CD4-positive, alpha-beta T cell treated with Interleukin-1 beta for 1 hour (primary cell): ENCODE measurements around the gene SORL1.
A peak's percentile ranks its signal among the peaks of the same experiment; 100 is the strongest.
"Not testable (repeated sequence)": the region's sequence is repeated elsewhere in the genome, so short reads cannot be mapped to it uniquely, and the experiment has no call there.

ENCODE experiments used
- DNase-seq, 2 donors: peaks; one replicate each; pipeline ENCODE4 v3.0.0-alpha.2; 2020 to 2022

Gene SORL1

DNA sequence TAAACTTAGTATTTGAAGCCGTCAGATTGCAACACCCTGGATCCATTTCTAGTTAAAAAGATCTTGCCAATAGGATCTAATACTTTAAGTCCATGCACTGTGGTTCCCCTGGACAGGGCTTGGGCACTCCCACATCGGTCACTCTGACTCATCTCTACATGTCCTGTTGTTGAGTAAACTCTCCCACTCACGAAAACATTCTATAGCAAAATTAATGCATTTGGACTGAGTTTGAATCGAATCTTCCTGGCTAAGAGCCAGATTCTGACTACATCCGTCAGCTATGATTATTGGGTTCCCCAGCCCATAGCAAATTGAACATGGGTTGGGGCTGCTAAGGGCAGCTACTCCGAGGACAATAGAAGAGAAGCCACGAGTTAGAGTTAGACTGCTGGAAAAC, 182.8 kb downstream of the SORL1 start:
- no peak for DNase-seq

DNA sequence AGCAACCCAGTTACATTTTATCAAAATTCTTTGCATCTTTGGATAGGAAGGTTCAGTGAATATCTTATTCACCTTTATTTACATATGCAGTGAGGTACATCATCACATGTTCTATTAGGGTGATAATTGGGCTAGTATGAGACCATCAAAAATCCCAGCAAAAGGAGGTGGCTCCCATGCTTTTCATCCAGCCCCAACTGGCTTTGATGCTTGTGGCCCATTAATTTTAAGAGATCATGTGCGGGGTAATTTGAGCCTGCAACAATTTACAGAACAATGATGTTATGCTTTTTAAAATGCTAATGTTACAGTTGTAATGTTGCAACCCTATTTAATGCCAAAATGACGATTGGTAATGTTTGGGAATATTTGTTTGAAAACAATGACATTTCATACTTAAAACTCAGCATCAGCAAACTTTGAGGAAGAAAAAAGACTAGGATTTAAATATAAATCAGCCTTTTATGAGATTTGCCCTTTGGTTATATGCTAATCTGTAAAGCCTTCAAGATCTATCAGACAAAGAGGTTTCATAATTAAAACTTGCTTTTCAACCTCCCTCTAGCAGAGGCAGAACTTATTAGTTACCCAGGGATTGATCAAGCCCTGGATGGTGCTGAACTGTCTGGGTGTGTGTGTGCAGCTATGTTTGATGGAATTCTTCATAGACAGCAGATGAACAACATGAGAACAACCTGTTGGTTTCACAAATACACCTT, 184.1 kb downstream of the SORL1 start:
- DNase-seq = no peak

DNA sequence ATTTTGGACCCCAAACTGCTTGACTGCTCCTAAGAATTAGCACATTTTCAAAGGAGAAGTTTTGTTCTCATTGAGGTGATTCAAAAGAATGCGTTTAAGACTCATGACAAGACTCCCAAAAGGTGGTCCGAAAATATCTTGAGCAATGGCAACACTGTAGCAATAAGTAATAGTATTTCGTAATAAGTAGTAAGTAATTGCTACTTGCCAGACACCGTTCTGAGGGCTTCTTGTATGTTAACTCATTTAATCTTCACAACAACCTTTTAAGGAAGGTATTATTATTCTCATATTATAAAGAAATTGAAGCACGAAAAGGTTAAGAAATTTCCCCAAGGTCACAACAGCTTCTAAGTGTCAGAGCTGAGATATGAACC, 184.7 kb downstream of the SORL1 start:
- DNase-seq = no peak

DNA sequence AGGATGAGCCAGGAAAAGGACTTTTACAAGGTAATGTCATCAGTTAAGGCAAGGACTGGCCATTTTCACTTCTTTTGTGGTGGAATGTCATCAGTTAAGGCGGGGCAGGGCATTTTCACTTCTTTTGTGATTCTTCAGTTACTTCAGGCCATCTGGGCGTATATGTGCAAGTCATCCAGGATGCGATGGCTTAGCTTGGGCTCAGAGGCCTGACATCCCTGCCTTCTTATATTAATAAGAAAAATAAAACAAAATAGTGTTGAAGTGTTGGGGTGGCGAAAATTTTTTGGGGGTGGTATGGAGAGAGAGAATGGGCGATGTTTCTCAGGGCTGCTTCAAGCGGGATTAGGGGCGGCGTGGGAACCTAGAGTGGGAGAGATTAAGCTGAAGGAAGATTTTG, 185.5 kb downstream of the SORL1 start:
- DNase-seq = not testable (repeated sequence)

DNA sequence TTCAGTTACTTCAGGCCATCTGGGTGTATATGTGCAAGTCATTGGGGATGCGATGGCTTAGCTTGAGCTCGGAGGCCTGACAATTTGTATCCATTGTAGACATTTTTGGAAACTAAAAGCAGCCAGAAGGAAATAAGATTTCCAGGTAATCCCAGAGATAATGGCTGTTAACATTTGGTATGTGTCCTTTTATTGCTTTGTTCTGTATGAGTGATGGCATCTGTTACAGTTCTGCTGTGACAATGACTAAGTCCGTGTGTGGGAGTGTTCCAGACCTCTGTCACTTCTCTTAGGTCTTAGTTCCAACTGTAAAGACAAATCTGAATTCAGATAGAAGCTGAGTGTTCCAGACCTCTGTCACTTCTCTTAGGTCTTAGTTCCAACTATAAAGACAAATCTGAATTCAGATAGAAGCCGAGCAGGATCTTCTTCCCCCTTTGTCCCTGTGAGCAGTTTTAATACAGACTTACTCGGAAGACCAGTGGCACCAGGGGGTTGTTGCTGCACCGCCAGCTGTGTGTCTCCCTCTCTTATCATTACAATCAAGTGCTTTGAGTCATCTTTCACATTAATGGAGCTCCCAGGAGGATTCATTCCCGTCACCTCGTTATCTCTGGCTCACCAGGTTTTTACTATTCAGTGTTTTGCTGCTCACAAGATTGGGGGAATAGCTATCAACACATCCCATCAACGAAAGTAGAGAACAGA, 191.5 kb downstream of the SORL1 start:
- DNase-seq = no peak

DNA sequence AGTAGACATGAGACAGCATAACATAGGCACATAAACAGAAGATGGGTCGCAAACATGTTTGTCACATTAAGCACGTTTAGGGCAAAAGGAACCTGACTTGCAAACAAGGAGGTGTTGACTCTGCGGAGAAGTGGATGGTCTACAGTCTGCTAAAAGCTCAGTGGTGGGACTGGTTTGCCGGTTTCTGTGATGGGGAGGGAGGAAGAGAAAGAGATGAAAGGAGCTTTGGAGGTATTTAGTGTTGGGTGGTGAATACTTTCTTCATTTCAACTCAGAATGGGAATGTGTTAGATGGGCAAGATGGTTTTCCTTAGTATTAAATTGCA, 192.0 kb downstream of the SORL1 start:
- no peak for DNase-seq

DNA sequence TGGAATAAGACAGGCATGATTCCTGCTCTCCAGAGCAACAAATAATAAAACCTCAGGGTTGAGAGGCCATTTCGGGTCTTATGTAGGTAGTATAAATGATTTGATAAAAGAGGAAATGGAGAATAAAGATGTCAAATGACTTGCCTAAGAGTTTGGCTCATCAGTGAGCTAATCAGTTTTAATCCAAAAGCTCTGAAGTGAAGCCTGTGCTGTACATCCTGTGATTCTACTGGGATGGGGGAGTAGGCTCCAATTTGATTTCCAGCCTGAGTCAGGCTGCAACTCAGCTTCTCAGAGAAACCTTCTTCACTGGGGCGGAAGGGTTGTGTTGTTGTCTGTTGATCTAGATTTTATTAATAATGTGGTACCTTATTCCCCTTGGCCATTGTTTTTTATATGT, 192.9 kb downstream of the SORL1 start:
- no peak for DNase-seq

DNA sequence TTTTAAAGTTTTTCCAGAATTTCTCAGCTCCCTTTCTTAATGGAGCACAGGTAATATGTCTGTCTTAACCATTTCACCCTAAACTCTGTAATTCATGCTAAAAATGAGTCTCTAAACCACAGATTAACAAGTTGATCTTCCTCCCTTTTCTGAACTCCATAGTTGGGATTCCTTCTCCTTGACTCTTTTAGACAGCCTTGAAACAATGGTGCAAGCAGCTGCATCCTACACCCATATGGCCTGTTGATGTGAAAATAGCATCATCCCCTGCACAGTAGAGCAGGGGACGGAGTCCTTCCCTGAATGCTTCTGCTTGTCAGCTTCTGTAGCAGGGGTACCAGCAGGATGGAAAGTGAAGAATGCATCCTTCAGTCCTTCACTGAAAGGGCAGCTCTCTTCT, 193.5 kb downstream of the SORL1 start:
- no peak for DNase-seq

DNA sequence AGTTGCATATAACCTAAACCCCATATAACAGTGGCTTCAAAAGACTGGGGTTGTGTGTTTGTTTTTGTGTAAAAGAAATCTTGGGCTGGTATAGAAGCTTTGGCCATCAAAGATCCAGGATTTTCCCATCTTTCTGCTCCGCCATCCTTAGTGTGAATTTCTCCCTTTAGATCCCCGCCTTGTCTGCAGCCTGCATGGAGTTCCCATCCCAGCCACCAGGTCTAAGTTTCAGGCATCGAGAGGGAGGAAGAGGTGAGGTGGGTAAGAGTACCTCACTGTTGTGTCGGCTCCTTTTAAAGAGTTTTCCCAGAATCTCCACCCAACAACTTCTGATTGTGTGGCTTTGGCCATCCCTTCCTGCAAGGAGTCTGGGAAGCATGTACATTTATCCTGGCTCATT, 196.2 kb downstream of the SORL1 start:
- DNase-seq = no peak

DNA sequence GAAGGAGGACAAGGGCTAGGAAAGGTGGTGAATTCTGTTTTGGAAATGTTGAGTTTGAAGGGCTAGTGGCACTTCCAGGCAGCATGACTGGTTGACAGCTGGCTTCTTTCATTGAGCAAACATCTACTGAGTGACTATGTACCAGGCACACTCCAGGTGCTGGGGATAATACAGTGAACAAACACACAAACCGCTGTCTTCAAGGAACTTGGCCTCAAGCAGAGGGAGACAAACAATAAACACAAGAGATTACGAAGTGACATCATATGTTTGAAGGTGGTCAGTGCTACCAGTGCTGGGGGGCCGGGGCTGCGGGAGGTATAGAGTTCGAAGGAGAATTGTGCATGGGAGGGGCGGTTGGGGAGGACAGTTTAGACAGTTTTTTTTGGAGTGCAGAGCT, 197.7 kb downstream of the SORL1 start:
- no peak for DNase-seq

DNA sequence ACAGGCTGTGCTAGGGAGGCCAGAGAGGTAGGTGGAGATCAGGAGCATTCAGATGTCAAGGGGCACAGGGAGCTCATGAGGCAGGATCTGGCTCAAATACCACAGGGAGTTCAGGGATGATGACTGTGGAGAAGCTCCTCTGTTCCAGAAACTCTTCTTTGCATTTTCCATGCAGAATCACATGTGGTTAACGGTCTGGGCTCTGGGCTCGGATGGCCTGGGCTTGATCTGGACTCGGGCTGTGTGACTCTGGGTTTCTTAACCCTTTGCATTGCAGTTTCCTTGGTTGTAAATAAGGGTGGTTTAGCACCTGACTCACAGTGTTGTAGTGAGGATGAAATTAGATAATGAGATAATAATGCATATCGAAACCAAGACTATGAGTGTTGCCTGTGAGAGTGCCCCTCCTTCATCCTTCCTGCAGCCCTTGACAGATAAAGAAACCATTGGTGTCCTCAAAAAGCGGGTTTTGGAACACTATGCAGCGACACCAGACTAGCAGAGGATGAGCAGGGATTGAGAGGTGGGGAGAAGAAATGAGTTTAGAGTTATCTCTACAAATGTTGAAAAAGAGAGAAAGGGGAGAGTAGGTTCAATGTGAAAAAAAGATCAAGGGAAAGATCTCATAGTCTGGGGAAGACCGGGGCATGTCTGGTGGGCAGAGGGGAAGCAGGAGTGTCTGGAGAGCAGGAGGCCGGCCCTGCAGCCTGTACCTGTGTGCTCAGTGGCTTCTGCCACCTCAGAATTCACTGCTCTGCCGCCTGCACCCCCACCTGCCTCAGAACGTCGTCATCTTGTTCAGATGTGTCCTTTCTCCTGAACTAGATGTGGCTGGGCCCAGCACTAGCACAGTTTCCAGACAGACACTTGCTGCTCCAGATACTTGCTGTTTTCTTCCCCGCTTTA, 198.5 kb downstream of the SORL1 start:
- DNase-seq = peak in 1 of 2 donors; percentile 20

DNA sequence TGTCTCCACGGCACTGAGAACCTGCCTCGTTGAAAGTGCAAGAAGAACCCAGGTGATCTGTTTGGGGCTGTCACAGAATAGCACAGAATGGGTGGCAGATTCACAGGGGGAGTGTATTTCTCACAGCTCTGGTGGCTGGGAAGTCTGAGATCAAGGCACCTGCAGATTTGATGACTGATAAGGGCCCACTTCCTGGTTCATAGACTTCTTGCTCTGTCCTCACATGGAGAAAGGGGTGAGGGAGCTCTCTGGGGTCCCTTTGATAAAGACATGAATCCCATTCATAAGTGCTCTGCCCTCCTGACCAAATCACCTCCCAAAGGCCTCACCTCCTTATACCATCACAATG, 199.1 kb downstream of the SORL1 start:
- DNase-seq = peak in 1 of 2 donors; percentile 15

DNA sequence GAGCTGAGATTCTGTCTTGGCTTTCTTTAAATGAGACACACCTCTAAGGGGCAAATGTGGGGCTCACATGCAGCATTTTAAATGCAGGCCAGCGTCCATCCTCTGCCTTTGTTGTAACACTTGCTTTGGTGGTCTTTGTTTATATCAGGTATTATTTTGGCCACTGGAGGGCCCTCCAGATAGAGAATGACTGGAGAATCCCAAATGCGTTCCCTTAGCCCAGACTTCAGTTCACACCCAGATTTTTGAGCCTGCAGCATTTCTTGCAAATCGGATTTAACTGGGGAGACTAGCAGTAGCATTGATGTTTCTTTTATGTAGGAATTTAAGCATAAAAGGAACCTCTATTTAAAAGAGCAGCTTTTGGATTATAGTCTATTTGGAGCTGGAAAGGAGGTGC, 200.9 kb downstream of the SORL1 start:
- no peak for DNase-seq

DNA sequence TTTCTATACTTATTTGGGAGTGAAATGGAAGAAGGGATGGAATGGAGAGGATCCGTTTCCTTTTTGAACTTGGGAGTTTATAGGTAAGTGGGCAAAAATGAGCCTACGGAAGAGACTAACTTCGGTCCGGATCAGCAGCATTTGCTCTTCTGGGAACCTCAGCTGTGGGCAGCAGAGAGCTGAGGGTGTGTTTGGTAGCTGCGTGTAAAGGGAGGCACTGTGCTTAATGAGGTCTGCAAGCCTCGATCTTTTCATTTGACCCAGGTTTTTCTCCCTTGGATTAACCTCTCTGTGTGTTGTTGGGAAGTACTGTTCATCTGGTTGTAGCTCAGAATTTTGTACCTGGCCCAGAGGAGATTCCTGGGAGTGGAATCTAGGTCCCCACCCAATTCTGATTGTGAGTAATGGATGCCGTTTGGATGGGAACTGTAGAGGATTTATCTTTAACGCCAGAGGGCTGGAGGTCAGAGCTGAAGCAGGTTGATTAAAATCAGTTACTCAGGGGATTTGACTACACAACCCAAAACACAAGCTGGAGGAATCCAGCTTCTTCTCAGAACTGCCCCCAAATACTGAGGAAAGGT, 202.2 kb downstream of the SORL1 start:
- no peak for DNase-seq

DNA sequence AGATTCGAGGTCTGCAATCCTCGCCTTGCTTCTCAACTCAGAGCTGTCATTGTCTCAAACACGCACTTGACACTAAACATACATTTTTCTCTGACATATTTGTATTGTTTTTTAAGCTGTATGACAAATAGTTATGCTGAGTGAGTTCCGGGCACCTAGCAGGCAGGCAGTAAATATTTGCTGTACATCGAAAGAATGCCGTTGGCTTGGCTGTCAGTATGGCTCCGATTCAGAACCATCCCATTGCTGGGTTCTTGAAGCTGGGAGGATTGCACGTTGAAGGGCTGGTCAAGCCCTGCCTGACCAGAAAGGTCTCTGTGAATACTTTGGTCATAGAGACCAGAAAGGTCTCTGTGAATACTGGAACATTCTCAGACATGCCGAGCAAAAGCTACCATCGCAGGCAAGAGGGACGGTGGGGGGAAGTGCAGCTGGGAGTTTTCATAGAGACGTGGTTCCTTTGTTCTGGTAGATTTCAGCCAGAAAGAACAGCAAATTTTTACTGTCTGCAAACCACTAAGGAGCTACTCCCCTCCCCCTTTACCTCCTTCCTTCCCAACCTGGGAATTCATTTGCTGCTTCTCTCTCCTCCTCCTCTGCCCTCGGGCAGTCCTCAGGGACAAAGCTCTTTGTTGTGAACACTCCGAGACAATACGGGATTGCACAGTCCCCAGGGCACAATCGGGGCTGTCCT, 202.9 kb downstream of the SORL1 start:
- no peak for DNase-seq

DNA sequence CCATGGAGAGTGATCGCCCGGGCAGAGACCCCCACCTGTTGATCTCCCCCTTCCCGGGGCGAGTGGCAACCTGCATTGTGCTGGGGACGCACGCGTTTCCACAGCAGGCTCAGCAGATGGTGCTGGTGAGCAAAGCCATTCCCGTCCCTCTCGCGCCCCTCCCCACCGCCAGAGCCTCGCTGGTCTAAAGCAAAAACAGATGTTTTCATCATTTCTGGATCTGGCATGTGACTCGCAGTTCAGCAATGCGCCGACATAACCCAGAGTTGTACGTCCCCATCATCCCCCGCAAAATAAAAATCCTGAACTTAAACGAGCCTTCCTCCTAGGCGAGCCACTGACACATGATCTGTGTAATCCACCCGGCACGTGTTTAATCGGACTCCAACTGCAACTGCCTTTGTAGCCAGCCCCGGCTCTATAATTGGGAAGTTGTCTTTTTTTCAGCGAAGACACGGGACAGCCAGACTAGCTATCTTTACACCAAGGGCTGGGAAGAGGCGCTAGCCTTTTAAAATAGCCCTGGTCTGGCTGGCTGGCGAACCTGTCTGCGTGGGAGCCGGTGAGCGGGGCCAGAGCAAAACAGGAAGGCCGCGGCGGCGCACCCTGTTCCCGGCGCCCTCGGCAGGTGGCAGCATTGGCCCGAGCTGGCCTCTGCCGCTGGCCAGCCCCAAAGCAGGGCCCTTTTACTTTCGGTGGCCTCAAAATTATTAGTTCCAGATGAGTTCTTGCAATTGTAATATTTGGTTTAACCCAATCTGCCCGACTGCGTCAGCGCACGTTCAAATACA, 203.6 kb downstream of the SORL1 start:
- peak; percentile 51 to 62 for DNase-seq

DNA sequence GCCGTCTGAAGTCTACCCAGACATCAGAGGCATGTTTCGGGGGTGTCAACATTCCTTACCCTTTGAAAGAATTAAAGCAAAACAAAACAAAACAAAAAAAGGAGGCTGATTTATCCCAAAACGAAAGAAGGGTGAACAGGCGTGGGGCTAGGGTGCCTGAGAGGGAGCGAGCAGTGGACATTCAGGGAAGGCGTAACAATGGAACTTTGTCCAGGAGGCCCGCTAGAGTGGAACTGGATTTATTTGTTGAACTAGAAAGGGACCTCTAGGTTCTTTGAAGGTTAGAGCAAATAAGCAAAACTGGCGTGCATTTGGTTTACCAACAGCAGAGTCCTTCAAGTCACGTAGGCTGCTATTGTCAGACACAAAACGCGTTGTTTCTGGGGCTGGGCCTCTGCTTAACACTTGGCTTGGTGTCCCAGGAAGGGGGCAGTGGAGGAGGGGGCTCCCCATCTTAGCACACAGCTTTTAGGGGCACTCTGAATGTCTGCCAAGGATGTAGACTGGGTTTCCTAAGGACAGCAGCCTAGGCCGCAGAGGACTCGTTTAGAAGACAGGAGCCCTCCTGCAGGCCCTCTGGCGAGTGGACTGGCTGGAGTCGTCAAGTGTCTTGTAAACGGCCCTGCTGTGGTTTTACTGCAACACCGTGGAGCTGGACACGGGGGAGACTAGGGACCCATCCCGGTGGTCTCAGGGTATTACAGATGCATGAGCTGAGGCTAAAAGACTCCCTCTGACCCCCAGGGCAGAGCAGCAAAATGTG, 204.4 kb downstream of the SORL1 start:
- no peak for DNase-seq

DNA sequence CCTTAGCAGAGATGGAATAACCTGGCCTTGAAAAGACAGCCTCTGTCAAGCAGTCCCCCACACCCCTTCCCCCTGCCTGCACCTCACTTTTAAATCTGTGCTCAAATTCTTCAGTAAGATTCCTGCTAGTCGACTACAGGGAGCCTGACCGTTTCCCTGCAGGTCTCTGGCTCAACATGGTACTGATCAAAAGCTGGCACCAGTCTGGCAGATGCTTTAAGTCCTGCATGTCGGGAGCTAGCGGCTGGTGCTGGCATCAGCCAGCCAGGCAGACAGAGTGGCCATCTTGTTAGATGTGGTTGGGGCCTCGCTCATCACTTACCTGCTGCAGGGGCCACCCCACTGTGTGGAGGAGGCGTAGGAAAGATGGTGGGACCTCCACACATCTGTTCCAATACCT, 205.0 kb downstream of the SORL1 start:
- DNase-seq = no peak

DNA sequence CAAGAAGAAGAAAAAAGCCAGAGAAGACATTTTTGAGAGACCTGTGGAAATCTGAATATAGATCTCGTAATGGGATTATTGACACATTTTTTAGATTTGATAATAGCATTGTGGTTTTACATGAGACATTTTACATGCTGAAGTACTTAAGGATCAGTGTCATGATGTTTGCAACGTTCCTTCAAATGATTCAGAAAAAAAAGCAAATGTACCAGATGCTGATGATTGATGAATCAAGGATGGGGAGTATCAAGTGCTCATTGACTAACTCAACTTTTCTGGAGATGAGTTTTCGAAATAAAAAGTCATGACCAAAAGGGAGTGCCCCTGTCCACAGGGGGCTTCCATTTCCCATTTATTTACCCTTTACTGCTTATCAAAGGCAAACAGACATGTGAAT, 207.7 kb downstream of the SORL1 start:
- no peak for DNase-seq

DNA sequence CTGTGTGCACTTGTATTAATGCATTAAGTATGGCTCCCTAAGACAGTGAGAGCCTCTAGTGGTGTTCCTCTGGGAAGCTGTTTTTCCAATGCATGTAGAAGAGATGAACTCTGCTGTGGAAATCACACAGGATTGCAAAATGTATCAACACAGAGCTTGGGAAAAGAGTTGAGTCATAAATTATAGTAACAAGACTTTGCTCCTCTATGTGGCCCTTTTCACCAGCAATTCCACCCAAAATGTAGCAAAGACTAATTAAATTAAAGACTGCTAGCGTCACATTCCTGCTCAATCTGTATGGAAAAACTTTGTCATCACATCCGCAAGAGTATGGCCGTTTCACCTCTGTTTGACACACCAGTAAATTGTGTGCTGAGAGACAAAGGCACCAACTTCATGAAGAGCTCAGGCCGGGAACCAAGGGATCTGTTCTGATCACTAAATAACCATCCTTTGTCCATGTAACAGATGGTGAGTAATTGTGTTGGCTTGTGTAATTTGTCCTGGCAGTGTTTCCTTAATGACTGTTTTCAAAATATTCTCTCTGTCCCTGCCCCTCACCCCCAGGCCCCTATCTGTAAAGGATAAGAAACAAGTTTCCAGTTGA, 209.9 kb downstream of the SORL1 start:
- DNase-seq = no peak

DNA sequence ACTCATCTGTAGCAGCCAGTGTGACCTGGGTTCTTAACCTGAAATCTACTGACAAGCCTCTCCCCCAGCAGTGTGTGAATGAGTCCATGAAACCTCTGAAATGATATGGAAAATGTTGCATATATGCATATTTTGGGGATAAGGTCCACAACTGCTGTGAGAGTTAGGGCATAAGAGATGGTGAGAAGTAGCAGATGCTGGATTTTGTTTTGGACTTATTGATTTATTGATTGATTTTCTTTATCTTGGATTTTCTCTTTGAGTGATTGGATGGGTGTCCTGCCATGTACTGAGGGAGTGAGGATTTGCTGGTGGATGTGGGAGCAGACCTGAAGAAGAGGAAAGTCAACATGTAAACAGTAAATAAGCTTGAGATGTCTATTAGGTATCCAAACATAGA, 212.0 kb downstream of the SORL1 start:
- DNase-seq = no peak
